ENCODE data around the gene WDFY3.

WDFY3 gene

GRCh38 chr4:84708406-84709135 lies 257.9 kb downstream of the WDFY3 start:
- H3K9me2 ChIP-seq (ENCODE audit: low read depth, low read length): no peaks in the 10 kb centered on the region

GRCh38 chr4:84706286-84706685 lies 260.2 kb downstream of the WDFY3 start:
- Histone ChIP-seq H3K9me2 (ENCODE audit: low read depth, low read length) (no peaks in the 10 kb centered on the region), H3K27ac (ENCODE audit: low read depth, low read length, poor library complexity, severe bottlenecking) (no peak overlapping the region), H4K20me1 (ENCODE audit: insufficient read depth, low read length) (no peaks in the 10 kb centered on the region), H3K4me1 (ENCODE audit: insufficient read depth, low read length, severe bottlenecking) (no peaks in the 10 kb centered on the region), H3K36me3 (ENCODE audit: insufficient read depth, low read length) (no peaks in the 10 kb centered on the region), H3K27me3 (ENCODE audit: insufficient read depth, low read length) (no peaks in the 10 kb centered on the region), H3K79me2 (ENCODE audit: insufficient read depth, low read length) (no peaks in the 10 kb centered on the region), H3K9me3 (ENCODE audit: low read length) (no peaks in the 10 kb centered on the region), H3F3A (ENCODE audit: insufficient read depth, low read length) (no peaks in the 10 kb centered on the region), H3K4me3 (ENCODE audit: low read depth, low read length, poor library complexity, severe bottlenecking) (no peak overlapping the region), H3K9ac (ENCODE audit: low read length) (no peak overlapping the region), H3K4me2 (ENCODE audit: low read length) (no peak overlapping the region), H2AFZ (ENCODE audit: low read length) (no peak overlapping the region)
- TF ChIP-seq, protein P1, sequence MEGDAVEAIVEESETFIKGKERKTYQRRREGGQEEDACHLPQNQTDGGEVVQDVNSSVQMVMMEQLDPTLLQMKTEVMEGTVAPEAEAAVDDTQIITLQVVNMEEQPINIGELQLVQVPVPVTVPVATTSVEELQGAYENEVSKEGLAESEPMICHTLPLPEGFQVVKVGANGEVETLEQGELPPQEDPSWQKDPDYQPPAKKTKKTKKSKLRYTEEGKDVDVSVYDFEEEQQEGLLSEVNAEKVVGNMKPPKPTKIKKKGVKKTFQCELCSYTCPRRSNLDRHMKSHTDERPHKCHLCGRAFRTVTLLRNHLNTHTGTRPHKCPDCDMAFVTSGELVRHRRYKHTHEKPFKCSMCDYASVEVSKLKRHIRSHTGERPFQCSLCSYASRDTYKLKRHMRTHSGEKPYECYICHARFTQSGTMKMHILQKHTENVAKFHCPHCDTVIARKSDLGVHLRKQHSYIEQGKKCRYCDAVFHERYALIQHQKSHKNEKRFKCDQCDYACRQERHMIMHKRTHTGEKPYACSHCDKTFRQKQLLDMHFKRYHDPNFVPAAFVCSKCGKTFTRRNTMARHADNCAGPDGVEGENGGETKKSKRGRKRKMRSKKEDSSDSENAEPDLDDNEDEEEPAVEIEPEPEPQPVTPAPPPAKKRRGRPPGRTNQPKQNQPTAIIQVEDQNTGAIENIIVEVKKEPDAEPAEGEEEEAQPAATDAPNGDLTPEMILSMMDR (IDR thresholded peaks at IDR 0.05; ENCODE audit: low read length): no peak
- no peak for TF ChIP-seq EZH2 (IDR thresholded peaks at IDR 0.05; ENCODE audit: borderline replicate concordance, low read length)

More at GRCh38 chr4:84708406-84709135, 257.9 kb downstream of the WDFY3 start:
- Histone ChIP-seq H3F3A (ENCODE audit: insufficient read depth, low read length) (no peaks in the 10 kb centered on the region), H3K36me3 (ENCODE audit: insufficient read depth, low read length) (no peaks in the 10 kb centered on the region), H3K9me3 (ENCODE audit: low read length) (no peaks in the 10 kb centered on the region), H3K4me2 (ENCODE audit: low read length) (no peak overlapping the region), H2AFZ (ENCODE audit: low read length) (no peak overlapping the region), H3K4me1 (ENCODE audit: insufficient read depth, low read length, severe bottlenecking) (no peaks in the 10 kb centered on the region), H3K27me3 (ENCODE audit: insufficient read depth, low read length) (no peaks in the 10 kb centered on the region), H4K20me1 (ENCODE audit: insufficient read depth, low read length) (no peaks in the 10 kb centered on the region), H3K4me3 (ENCODE audit: low read depth, low read length, poor library complexity, severe bottlenecking) (no peak overlapping the region), H3K9ac (ENCODE audit: low read length) (no peak overlapping the region), H3K27ac (ENCODE audit: low read depth, low read length, poor library complexity, severe bottlenecking) (no peak overlapping the region), H3K79me2 (ENCODE audit: insufficient read depth, low read length) (no peaks in the 10 kb centered on the region)
- TF ChIP-seq, protein P1 (IDR thresholded peaks at IDR 0.05; ENCODE audit: low read length): no peak
- no peak for TF ChIP-seq EZH2 (IDR thresholded peaks at IDR 0.05; ENCODE audit: borderline replicate concordance, low read length)

GRCh38 chr4:84699001-84699671 lies 267.4 kb downstream of the WDFY3 start:
- no peak overlapping the region for H3K4me2 ChIP-seq (ENCODE audit: low read length)

More at GRCh38 chr4:84699001-84699671, 267.4 kb downstream of the WDFY3 start:
- no peaks in the 10 kb centered on the region for H3K4me1 ChIP-seq (ENCODE audit: insufficient read depth, low read length, severe bottlenecking)
- H3F3A ChIP-seq (ENCODE audit: insufficient read depth, low read length): no peaks in the 10 kb centered on the region
- no peak overlapping the region for H2AFZ ChIP-seq (ENCODE audit: low read length)
- H3K79me2 ChIP-seq (ENCODE audit: insufficient read depth, low read length): no peaks in the 10 kb centered on the region
- H3K9me2 ChIP-seq (ENCODE audit: low read depth, low read length): no peaks in the 10 kb centered on the region
- no peak overlapping the region for H3K9ac ChIP-seq (ENCODE audit: low read length)
- no peaks in the 10 kb centered on the region for H3K9me3 ChIP-seq (ENCODE audit: low read length)
- no peaks in the 10 kb centered on the region for H3K27me3 ChIP-seq (ENCODE audit: insufficient read depth, low read length)
- no peaks in the 10 kb centered on the region for H3K36me3 ChIP-seq (ENCODE audit: insufficient read depth, low read length)
- no peak overlapping the region for H3K27ac ChIP-seq (ENCODE audit: low read depth, low read length, poor library complexity, severe bottlenecking)
- H3K4me3 ChIP-seq (ENCODE audit: low read depth, low read length, poor library complexity, severe bottlenecking): no peak overlapping the region
- H4K20me1 ChIP-seq (ENCODE audit: insufficient read depth, low read length): no peaks in the 10 kb centered on the region
- TF ChIP-seq, protein P1 (IDR thresholded peaks at IDR 0.05; ENCODE audit: low read length): no peak
- no peak for TF ChIP-seq EZH2 (IDR thresholded peaks at IDR 0.05; ENCODE audit: borderline replicate concordance, low read length)
